Coronary artery (tissue), 2 donors: ENCODE measurements around the gene UBXN6.

Experiments
- DNase-seq: peaks from one replicate; pipeline ENCODE4 v3.0.0-alpha.2; 2017; ENCODE audit warnings: low spot score
- H3K27ac ChIP-seq, 2 donors: fragments of 200-600 bp; sonication (generic); one replicate each; pipeline ENCODE4 v1.5.1; 2016 to 2019
- H3K4me3 ChIP-seq: fragments of 200-600 bp; sonication (generic); 2 replicates; pipeline ENCODE4 v1.5.1; 2016; ENCODE audit warnings: mild to moderate bottlenecking, moderate library complexity
- CTCF ChIP-seq: fragments of 200-600 bp; sonication (generic); IDR thresholded peaks from one replicate; pipeline ENCODE4 v1.5.1; 2019; ENCODE audit warnings: antibody characterized with exemption

Gene UBXN6

GRCh38 chr19:4436231-4436630 is 21.4 kb downstream of the UBXN6 start:
- H3K4me3 ChIP-seq, result no peak overlapping the region
- TF ChIP-seq CTCF, result no peak
- H3K27ac ChIP-seq, result no peak overlapping the region
- DNase-seq, result no peak

- H3K4me3 ChIP-seq, result no peak overlapping the region
- no peak for TF ChIP-seq CTCF
- no peak overlapping the region for H3K27ac ChIP-seq
- DNase-seq, result no peak
These were observed 23.2 kb downstream of the UBXN6 start for GRCh38 chr19:4434391-4434790.

GRCh38 chr19:4432918-4433506 is 24.6 kb downstream of the UBXN6 start:
- TF ChIP-seq CTCF, result no peak
- DNase-seq, result no peak
- Histone ChIP-seq H3K27ac (no peak overlapping the region), H3K4me3 (no peak overlapping the region)

- DNase-seq, result no peak
- H3K4me3 ChIP-seq, result no peak overlapping the region
- no peak overlapping the region for H3K27ac ChIP-seq
- TF ChIP-seq CTCF, result no peak
These were observed 25.6 kb downstream of the UBXN6 start for GRCh38 chr19:4431808-4432674.

GRCh38 chr19:4431296-4431695 is 26.3 kb downstream of the UBXN6 start:
- no peak for TF ChIP-seq CTCF
- no peak overlapping the region for H3K27ac ChIP-seq
- DNase-seq, result no peak
- H3K4me3 ChIP-seq, result no peak overlapping the region

GRCh38 chr19:4430760-4431159 is 26.8 kb downstream of the UBXN6 start:
- no peak overlapping the region for H3K27ac ChIP-seq
- H3K4me3 ChIP-seq, result no peak overlapping the region
- no peak for DNase-seq
- no peak for TF ChIP-seq CTCF

GRCh38 chr19:4429771-4430171 is 27.8 kb downstream of the UBXN6 start:
- no peak for DNase-seq
- no peak for TF ChIP-seq CTCF
- Histone ChIP-seq H3K4me3 (no peak overlapping the region), H3K27ac (no peak overlapping the region)
